ENCODE results near the gene IWS1.

DNA sequence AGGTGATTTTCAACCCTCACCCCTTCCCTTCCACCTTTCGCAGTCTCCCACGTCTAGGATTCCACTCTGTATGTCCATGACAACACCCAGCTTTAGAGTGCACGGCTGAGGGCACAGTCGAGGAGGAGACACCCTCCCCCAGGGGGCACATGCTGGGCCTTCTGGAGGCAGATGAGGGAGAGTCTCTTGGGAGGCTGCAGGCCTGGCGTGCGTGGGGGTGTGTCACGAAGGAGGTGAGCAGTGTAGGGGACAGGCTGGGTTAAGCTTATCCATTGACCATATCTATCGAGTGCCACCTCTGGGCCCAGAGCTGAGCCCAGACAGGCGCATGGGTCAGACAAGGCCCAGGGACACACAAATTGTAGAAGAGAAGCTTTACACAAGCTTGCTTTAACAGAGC lies 89.2 kb downstream of the IWS1 start:
- TF ChIP-seq, protein P1, sequence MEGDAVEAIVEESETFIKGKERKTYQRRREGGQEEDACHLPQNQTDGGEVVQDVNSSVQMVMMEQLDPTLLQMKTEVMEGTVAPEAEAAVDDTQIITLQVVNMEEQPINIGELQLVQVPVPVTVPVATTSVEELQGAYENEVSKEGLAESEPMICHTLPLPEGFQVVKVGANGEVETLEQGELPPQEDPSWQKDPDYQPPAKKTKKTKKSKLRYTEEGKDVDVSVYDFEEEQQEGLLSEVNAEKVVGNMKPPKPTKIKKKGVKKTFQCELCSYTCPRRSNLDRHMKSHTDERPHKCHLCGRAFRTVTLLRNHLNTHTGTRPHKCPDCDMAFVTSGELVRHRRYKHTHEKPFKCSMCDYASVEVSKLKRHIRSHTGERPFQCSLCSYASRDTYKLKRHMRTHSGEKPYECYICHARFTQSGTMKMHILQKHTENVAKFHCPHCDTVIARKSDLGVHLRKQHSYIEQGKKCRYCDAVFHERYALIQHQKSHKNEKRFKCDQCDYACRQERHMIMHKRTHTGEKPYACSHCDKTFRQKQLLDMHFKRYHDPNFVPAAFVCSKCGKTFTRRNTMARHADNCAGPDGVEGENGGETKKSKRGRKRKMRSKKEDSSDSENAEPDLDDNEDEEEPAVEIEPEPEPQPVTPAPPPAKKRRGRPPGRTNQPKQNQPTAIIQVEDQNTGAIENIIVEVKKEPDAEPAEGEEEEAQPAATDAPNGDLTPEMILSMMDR (IDR thresholded peaks at IDR 0.05), result no peak
- TF ChIP-seq POLR2A (IDR thresholded peaks at IDR 0.05), result no peak
